HAP-1 (cell line): ENCODE data around the gene CSPG4.
"Not testable (repeated sequence)": the region's sequence is repeated elsewhere in the genome, so short reads cannot be mapped to it uniquely, and the experiment has no call there.

Experiments used
- DNase-seq, 2 experiments: peaks; one replicate each; pipeline ENCODE4 v3.0.0-alpha.2; 2016 to 2020; ENCODE audit warnings: low spot score in 2 of 2
- H3K27me3 ChIP-seq: fragments of 250-450 bp; sonication (Bioruptor Pico); 2 replicates; pipeline ENCODE4 v1.5.1; 2020; ENCODE audit warnings: low read depth, mild to moderate bottlenecking, moderate library complexity
- H3K36me3 ChIP-seq: fragments of 250-450 bp; sonication (Bioruptor Pico); replicated peaks from 2 replicates; pipeline ENCODE4 v1.5.1; 2020; ENCODE audit warnings: mild to moderate bottlenecking
- H3K4me1 ChIP-seq: fragments of 250-450 bp; sonication (Bioruptor Pico); 2 replicates; pipeline ENCODE4 v1.5.1; 2020; ENCODE audit warnings: mild to moderate bottlenecking
- H3K4me3 ChIP-seq: fragments of 250-450 bp; sonication (Bioruptor Pico); 2 replicates; pipeline ENCODE4 v1.5.1; 2020; ENCODE audit warnings: mild to moderate bottlenecking, moderate library complexity
- H3K9me3 ChIP-seq: fragments of 250-450 bp; sonication (Bioruptor Pico); 2 replicates; pipeline ENCODE4 v1.5.1; 2020; ENCODE audit warnings: mild to moderate bottlenecking, moderate library complexity
- in situ Hi-C: fragments of 300-500 bp; cut with MboI; formaldehyde crosslinking; loops from 3 replicates; pipeline ENCODE4 v1.14.3; 2020; ENCODE audit warnings: low sequenced_read_pairs, inconsistent platforms, mixed read lengths

Gene CSPG4

DNA sequence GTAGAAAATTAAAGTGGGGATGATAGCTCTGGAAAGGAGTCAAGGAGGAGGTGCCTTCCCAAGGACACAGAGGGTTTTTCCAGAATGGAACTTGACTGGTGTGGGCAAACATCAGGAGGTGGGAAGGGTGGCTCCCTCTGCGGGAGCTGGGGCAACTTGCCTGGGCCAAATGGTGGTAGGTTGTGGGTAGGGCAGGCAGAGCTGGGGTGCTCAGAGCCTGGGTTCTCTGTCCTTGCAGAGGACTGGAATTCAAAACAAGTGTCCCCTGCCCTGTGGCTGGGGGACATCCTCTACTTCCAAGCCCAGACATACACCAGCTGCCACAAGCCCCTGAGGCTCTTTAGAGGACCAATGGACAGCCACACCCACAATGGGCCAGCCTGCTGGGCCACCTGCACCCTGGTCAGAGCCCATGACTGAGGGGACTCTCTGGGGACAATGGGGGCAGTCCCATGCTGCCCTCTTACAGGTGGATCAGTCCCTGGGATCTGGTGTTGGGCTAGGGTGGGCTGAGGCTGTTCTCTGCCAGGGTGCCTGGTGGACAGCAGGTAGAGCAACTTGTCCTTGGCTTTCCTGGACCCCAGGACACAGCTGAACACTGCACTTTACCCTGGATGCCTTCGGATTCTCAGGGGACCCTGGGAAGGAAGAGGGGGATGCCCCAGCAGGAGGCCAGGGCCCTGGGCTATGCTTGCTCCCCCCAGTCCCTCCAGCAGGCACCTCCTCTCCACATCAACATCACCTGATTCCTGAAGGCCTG lies 38.6 kb upstream of the CSPG4 start:
- no peaks in the 10 kb centered on the region for H3K27me3 ChIP-seq
- in situ Hi-C loops: no loop called here
- H3K36me3 ChIP-seq: no peaks in the 10 kb centered on the region

DNA sequence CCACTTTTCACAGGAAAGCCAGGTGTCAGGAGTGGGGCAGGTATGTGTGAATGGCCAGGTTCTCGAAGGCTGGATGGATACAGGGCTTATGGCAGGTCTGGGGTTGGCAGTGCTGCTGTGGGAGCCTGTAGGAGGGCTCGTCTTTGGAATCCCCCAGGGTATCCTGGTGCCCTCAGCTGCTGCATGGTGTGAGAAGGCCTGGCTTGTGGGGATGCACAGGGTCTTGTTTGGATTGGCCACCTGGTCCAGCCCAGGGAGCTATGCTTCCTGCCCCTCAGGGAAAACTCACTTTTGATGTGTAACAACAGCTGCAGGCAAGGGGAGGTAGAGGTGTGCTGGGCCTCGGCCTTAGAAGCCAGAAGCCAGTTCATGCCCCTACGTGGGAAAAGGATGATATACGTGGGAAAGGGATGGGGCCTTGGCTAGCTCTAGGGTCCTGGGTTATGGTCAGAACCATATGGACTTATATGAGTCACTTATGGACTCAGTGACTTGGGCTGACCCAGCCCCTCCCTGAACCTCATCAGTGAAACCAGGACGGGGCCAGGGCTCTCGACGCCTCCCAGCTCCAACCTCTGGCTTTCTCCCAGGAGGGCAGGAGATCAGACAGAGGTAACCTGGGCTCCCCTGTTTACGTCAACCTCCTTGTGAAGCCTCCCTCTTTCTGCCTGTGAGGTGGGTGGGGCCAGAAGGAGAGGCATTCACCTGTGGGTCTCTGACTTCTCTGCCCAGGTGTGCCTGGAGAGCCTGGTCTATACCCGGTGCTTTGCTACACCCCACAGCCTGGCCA lies 37.8 kb upstream of the CSPG4 start:
- Histone ChIP-seq H3K27me3 (no peaks in the 10 kb centered on the region), H3K9me3 (no peaks in the 10 kb centered on the region), H3K36me3 (no peaks in the 10 kb centered on the region), H3K4me1 (no peaks in the 10 kb centered on the region), H3K4me3 (no peak overlapping the region)
- DNase-seq: no peak
- in situ Hi-C loops: no loop called here

More for the DNA sequence above, 38.6 kb upstream of the CSPG4 start:
- Histone ChIP-seq H3K4me3 (no peak overlapping the region), H3K4me1 (no peaks in the 10 kb centered on the region), H3K9me3 (no peaks in the 10 kb centered on the region)
- DNase-seq: no peak

DNA sequence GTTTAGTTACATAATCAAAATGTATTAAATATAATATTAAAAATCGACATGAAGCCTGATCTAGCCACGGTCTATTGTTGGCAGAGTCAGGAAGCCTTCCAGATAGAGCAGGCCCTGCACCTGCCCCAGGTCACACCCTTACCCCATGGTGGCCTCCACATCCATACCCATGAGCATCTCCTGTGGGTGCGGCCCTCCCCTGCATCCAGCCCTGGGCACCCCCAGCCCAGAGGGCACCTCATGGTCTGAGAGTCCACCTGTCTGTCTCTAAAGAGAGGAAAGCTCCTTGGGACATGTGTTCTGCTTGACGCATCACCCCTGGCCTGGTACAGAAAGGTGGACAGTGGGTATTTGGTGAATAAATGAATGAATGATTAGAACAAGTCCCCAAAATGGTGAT lies 37.2 kb upstream of the CSPG4 start:
- Histone ChIP-seq H3K36me3 (no peaks in the 10 kb centered on the region), H3K4me3 (no peak overlapping the region), H3K4me1 (no peaks in the 10 kb centered on the region), H3K9me3 (no peaks in the 10 kb centered on the region), H3K27me3 (no peaks in the 10 kb centered on the region)
- DNase-seq: no peak
- in situ Hi-C loops: no loop called here

DNA sequence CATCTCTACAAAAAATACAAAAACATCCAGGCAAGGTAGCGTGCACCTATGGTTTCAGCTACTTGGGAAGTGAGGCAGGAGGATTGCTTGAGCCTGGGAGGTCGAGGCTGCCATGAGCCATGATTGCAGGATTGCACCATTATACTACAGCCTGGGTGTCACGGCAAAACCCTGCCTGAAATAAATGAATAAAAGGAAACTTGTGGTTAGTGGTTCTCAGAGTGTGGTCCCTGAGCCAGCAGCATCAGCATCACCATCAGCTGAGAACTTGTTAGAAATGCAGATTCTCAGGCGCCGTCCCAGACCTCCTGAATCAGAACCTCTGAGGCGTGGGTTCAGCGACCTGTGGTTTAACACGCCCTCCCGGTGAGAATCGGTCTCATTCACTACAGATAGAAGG lies 36.2 kb upstream of the CSPG4 start:
- H3K9me3 ChIP-seq, in situ Hi-C loops, DNase-seq, H3K36me3 ChIP-seq, H3K27me3 ChIP-seq, H3K4me1 ChIP-seq, H3K4me3 ChIP-seq: not testable (repeated sequence)

DNA sequence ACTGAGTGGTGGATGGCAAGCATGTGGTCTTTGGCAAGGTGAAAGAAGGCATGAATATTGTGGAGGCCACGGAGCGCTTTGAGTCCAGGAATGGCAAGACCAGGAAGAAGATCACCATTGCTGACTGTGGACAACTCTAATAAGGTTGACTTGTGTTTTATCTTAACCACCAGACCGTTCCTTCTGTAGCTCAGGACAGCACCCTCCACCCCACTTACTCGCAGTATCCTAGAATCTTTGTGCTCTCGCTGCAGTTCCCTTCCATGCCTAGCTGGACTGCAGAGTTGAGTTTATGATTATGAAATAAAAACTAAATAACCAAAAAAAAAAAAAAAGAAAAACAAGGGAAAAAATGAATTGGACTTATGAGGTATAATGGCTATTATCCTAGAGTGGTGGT lies 34.5 kb upstream of the CSPG4 start:
- H3K4me1 ChIP-seq, DNase-seq, in situ Hi-C loops, H3K27me3 ChIP-seq, H3K9me3 ChIP-seq, H3K36me3 ChIP-seq, H3K4me3 ChIP-seq: not testable (repeated sequence)

DNA sequence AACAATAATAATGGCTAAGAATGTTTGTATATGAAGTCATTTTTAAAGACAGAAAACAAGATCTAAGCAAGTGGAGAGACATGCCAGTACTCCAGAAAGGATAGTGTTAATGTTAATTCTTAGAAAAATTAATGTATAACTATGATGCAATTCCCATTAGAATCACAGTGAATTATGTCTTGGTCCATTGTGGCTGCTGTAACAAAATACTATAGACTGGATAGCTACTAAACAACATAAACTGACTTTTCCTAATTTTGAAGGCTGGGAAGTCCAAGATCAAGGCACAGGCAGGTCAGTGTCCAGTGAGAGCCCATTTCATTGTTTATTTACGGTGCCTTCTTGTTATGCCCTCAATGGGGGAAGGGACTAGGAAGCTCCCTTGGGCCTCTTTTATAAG lies 32.7 kb upstream of the CSPG4 start:
- H3K27me3 ChIP-seq: no peaks in the 10 kb centered on the region
- in situ Hi-C loops: no loop called here
- H3K4me1 ChIP-seq: no peaks in the 10 kb centered on the region
- no peaks in the 10 kb centered on the region for H3K36me3 ChIP-seq
- H3K9me3 ChIP-seq: peaks cover 16% of the 10 kb centered on the region; the same call in 1 of the 2 replicates
- no peak for DNase-seq
- H3K4me3 ChIP-seq: no peak overlapping the region

DNA sequence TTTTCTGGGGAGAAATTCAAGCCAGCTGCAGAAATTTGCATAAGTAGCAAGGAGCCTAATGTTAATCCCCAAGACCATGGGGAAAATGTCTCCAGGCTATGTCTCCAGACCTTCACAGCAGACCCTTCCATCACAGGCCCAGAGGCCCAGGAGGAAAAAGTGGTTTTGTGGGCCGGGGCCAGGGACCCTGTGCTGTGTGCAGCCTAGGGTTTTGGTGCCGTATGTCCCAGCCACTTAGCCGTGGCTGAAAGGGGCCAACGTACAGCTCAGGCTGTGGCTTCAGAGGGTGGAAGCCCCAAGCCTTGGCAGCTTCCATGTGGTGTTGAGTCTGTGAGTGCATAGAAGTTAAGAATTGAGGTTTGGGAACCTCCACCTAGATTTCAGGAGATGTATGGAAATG lies 29.7 kb upstream of the CSPG4 start:
- in situ Hi-C loops, H3K27me3 ChIP-seq, H3K4me1 ChIP-seq, H3K4me3 ChIP-seq, H3K36me3 ChIP-seq, DNase-seq: not testable (repeated sequence)
- H3K9me3 ChIP-seq: peaks cover 16% of the 10 kb centered on the region; the same call in 1 of the 2 replicates

DNA sequence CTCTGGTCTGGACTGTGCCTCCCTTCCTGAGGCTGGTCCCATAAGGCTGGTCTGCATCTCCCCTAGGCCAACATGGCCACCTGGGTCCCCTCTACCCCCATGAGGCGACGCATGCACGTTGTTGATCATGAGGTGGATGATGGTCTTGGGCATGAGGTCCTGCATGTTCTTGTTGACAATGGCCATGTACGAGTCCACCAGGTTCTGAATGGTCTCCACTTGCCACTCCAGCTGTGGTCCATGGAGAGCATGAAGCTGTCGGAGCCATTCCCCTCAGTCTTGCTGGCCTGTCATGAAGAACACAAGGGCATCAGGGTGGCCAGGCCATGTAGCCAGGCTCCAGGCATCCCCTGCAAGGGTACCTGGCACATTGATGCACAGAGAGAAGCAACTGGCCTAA lies 27.1 kb upstream of the CSPG4 start:
- H3K36me3 ChIP-seq: peaks cover 3% of the 10 kb centered on the region; the same call in 1 of the 2 replicates
- peaks cover 9% of the 10 kb centered on the region for H3K4me1 ChIP-seq
- no peak overlapping the region for H3K4me3 ChIP-seq
- no peaks in the 10 kb centered on the region for H3K27me3 ChIP-seq
- peaks cover 16% of the 10 kb centered on the region; the same call in 1 of the 2 replicates for H3K9me3 ChIP-seq
- in situ Hi-C loops: no loop called here
- DNase-seq: no peak

DNA sequence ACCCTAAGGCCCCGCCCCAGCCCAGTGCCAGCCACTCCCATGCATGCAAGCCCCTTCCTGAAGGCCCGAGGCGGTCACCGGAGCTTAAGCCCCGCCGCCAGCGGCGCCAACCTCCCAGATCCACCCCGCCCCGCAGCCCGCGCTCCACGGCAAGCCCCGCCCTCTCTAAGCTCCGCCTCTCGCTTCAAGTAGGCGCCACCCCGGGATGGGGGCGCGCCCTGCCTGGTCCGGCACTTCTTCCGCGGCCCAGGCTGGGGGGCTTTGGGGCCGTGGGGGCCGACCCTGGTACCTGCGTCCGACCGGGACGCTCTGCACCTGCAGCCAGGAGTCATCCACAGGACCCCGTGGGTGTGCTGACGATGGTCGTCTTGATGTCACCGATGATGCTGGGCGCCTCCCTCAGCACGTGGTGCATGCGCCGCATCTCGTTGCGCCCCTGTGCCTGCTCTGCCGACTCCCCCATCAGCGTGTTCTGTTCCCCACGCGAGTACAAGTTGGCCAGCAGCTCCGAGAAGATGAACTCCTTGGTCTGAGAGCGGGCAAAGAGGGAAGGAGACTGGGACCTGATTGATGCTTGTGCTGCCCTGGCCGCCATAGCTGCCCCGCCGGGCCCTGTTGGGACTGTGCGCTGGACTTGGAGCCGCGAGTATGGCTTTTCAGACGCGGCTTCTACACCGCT lies 26.1 kb upstream of the CSPG4 start:
- peak overlapping the region; percentile 98 for H3K4me3 ChIP-seq
- H3K27me3 ChIP-seq: no peaks in the 10 kb centered on the region
- peaks cover 3% of the 10 kb centered on the region for H3K36me3 ChIP-seq
- H3K4me1 ChIP-seq: peaks cover 9% of the 10 kb centered on the region
- H3K9me3 ChIP-seq: peaks cover 16% of the 10 kb centered on the region; the same call in 1 of the 2 replicates
- peak; percentile 100 for DNase-seq
- in situ Hi-C loops: no loop called here

DNA sequence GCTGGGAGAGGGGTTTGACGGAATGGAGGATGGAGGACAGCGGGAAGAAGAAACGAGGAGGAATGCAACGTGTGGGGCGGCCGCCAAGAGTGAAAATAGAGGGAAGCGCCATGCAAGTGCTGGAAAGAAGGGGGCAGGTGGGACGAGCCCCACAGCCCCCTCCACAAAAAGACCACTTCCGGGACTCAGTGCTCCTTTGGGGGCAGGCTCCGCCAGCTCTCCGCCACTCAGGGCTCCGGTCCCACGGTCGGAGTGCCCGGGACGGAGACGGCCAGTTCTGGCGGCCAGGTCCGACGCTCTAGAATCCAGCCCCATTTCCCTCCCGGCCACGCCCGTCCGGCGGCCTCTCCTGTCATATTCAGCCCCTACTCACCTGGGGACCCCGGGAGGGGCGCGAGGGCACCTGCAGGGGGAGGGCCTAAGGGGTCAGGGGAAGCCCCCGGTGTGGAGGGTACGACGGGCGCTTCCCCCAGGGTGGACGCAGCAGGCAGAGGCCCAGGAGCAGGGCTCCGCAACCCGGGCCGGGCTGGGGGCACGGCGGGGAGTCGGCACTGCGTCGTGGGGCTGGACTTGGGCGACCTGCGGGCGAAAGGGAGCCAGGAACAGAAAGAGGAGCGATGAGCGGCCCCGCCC lies 25.5 kb upstream of the CSPG4 start:
- peak overlapping the region; percentile 98 for H3K4me3 ChIP-seq
- in situ Hi-C loops: no loop called here
- peak in 1 of 2 experiments; percentile 55 for DNase-seq
- peaks cover 9% of the 10 kb centered on the region for H3K4me1 ChIP-seq
- H3K27me3 ChIP-seq: no peaks in the 10 kb centered on the region
- H3K9me3 ChIP-seq: peaks cover 16% of the 10 kb centered on the region; the same call in 1 of the 2 replicates
- peaks cover 3% of the 10 kb centered on the region for H3K36me3 ChIP-seq

DNA sequence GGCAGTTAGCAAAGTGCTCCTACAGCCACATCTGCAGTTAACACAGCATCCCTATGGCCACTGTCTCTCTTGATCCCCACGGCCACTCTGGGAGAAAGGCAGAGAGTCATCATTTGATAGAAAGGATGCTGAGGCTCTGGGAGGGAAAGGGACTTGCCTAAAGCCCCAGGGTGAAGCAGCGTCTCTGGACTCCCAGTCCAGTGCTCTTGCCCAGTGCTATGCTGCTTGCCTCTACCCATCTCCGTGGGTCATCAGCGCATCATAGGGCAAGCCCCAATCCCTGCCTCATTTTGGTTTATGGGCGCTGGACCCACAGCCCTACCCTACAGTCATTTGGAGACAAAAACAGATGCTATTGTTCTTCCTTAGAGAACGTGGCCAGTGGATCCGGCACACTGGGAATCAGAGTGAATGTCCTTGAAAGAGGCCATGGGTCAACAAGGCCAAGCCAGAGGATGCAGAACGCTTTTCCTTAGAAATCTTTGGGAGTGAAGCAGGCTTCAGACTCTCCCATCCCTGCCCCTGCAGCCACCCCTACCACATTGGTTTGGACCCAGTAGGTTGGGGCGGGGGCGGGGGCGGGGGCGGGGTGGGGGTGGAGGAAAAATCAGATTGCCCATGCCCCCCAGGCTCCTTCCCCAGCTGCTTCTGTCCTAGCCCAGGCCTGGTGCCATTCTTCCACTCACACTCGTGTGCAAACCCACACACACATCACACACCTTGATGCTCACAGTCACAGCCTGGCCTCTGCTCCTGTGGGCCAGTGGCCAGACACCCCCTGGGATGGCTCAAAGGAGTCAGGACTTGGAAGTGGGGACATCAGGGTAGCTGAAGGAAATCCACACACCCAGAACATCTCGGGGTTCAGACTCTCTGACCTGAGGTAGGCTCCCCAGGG lies 24.7 kb upstream of the CSPG4 start:
- H3K4me3 ChIP-seq: peak overlapping the region; percentile 98
- H3K4me1 ChIP-seq, in situ Hi-C loops, H3K9me3 ChIP-seq, H3K27me3 ChIP-seq, H3K36me3 ChIP-seq: not testable (repeated sequence)
- DNase-seq: peak in 1 of 2 experiments; percentile 33

DNA sequence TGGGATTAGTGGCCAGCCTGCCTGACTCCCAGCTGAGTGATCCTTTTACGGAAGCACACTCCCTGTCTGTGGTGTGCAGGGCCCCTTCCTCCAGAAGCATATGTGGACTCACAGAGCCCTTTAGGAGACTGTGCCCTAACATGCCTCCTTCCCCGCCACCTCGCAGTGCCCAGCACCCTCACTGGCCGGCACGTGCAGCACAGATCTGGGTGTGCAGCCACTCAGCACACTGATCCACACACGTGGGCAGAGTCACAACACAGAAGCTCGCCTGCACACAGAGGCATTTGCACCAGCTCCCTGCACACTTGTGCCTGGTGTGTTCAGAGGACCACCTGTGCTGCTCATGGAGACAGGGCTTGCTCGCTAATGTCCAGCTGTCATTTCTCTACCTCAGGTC lies 23.6 kb upstream of the CSPG4 start:
- no peak for DNase-seq
- in situ Hi-C loops: no loop called here
- H3K4me1 ChIP-seq: peaks cover 9% of the 10 kb centered on the region

More for the DNA sequence above, 23.6 kb upstream of the CSPG4 start:
- Histone ChIP-seq H3K4me3 (no peak overlapping the region), H3K27me3 (no peaks in the 10 kb centered on the region), H3K9me3 (no peaks in the 10 kb centered on the region; the same call in 1 of the 2 replicates), H3K36me3 (peaks cover 3% of the 10 kb centered on the region)
